Raji (cell line): ENCODE results near the gene POU2AF1.

Experiments used
- POLR2A ChIP-seq: IDR thresholded peaks from 2 replicates; pipeline ENCODE4 v1.6.1; 2011; ENCODE audit warnings: low read depth, low read length, control low read depth; ENCODE audit not compliant: insufficient read depth

Gene POU2AF1

DNA sequence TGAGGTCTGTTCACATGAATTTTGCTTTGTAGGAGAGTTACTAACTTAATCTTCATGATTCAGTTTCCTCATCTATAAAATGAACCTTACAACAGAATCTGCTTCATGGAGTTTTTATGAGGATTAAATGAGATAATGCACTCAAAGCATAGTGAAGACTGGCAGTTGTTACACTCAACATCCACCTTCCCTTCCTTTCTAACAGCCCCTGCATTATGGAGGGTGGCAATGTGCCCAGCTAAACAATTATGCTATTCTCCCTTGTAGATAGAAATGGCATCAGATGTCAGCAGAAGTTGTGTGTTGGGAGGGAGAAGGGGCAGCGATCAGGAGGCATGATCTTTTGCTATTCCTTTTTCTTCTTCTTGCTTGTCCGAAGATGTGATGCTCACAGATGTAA is 6.5 kb downstream of the POU2AF1 start:
- TF ChIP-seq POLR2A, result no peak

DNA sequence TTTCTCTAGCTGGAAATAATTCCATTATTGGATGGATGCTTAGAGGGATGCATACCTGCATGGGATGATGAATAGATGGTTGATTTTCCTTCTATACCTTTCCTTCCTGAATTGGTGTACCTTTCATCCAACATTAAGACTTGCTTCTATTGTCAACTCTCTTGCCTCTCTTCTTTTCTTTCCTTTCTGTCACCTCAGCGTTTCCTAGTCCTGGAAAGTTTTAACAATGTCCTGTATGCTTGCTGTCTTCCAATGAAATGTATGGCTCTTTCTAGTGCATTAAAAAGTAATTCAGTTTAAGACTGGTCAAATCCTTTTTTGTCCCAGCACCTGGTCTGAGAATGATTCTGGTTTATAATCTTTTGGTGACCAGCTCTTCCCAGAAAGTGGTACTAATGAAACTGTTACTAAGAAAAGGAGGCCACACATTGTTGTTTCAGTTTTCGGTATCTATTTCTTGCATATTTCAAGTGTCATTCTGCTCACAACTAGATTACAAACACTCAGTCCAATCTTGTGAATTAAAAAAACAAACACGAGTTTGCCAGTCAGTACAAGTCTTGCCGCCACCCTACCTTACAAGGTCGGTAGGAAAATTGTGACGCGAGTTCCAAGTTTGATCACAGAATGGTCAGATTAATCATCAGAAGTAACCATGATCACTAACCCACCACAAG is 8.0 kb downstream of the POU2AF1 start:
- TF ChIP-seq POLR2A, result no peak

DNA sequence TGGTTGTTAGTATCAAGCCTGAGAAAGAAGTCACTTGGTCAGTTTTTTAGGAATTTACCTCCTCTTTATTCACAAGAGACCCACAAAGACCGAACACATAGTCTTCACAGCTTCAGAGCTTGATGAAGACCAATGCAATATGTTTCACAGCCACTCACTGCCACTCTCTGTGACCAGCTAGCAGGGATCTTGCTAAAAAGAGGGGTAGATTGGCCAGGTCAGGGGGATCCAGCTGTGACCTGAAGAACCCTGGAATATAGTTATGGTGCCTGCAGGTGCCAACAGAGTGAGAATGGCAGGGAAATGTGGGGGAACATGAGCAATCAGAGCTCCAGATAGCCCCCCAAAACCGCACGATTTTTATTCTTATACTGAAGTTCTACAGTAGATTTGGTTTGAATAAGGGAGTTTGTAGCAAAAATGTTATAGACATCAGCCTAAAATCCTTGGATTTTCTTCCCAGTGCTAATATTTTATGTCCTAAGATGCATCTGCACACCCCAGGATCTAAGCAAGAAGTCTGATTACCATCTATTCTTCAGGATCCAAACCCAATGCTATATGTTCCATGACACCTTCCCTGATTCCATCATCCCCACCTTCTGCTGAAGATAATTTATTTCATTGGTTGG is 8.7 kb downstream of the POU2AF1 start:
- no peak for TF ChIP-seq POLR2A

DNA sequence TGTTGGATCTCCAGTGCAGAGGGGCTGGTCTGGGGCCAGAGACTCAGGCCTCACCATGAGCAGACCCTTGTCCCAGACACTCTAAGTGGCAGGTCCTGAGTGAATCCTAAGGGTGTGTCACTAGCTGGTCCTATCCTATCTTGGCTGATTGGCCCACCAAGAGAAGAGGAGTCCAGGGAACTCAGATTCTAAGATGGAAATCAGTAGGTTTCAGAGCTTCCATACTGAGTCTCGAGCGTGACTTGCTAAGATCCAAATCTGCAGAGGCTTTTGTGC is 10.9 kb downstream of the POU2AF1 start:
- no peak for TF ChIP-seq POLR2A

DNA sequence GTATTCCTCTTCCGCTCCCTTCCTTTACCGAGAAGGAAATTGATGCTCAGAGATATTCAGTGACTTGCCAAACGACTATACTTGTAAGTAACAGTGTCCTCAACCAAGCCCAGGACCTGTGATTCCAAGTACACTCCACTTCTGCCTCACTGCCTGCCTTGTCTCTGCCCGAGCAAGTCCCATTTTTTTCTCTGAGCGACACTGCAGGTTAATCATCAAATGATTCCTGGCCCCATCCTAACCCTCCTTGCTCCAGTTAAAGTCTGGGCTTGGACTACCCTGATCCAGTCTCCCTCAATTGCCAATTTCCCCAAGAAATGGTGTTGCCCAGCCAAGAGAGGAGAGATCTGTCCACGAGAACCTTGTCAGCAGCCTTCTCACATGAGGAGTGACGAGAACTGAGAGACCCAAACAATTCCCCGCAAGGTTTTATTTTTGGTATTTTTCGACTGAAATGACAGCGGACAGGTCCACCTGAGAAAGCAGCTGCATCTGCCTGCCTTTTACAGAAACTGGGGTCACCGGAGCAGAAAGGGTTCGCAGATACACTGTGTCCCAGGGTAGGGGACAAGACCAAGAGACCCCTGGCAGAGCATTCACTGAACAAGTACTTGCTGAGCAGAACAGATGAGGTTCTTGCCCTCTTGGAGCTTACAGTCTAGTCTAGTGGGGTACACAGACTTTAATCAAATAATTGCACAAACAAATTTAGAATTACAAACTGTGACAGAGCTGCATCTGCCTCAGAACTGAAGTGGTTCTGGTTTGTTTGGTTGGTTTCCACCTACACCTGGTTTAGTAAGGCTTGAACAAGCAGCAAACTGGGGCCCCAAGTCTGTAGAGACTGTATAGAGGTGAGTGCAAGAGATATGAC is 11.4 kb downstream of the POU2AF1 start:
- TF ChIP-seq POLR2A, result no peak

DNA sequence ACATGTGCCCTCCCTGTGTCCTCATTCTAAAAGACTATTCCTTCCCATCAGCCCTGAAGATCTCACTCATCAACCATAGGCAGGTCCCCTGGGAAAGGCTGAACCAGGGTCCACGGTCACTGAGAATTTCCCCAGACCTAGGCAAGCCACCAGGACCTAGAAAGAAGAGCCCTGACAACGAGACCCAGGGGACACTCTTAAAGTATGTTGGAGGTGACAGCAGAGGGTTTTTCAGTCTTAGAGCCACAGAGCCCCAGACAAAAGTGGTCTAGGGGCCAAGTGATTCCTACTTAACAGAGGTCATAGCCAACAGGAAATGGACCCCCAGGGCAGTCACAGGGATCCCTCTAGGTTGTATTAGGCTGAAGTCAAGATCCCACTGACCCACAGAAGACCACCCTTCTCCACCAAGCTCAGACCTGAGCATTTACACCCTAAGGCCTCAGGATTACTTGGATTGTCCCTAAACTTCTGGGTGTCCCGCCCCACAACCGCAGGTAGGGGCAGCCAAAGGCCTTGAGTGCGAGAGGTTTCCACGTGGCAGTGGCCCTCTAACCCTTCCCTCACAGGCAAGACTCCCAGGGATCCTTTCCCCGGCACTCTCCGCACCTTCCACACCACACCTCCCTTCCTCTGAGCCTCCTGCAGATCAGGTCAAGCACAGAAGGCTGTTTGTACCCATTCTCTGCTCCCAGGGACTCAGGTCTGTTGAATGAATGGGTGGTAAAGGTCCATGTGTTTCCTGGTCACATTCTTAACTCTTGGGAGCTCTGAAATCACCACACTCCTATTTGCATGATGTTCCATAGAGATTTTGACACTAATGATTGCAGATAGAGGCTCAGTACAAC is 12.3 kb downstream of the POU2AF1 start:
- no peak for TF ChIP-seq POLR2A

DNA sequence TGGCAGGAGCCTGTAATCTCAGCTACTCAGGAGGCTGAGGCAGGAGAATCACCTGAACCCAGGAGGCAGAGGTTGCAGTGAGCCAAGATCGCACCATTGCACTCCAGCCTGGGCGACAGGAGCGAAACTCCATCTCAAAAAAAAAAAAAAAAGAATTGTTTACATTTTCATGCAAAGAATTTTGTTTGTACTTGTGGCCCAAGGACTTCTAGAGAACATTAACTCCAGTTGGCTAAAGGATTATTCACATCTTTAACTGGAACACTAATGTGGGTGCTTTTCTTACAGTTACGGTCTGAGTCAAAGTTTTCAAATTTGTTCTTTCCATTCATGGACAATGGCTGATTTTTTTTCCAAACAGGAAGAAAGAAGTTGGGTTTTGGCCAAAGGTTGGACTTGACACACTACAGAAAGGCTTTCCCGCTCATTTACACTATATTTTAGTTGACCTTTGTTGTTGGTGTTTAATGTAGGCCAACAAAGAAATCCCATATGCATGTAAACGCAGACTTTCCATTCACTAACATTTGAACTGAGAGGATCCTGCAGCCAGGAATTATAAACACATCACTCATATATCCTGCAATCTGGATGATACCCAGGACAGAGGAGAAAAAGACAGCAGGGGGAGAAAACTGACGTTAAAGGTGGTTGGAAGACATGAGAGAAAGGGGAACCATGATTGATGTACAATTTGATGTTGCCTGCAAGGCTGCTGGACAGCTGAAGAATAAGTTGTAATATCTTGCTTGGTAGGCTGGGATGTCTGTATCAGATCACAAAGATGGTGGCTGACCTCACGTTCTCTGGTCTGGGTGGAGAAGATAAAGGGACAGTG is 13.1 kb downstream of the POU2AF1 start:
- TF ChIP-seq POLR2A, result no peak

DNA sequence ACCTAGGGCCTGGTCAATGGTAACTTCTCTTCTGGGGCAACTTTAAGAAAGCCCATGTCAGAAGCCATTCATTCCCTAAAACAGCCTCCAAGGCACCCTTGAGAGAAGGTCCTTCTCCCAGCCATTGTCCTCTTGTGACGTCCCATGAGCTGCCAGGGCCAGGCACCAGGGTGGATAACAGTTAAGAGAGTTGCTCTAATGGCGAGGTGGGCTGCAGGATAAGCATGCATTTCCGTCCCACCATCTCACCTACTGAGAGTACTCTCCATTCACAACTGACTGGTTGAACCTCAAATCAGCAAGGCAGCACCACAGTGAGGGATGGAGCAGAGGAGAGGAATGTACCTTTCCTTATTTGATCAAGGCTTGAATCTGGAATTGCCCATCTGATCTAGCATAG is 14.6 kb downstream of the POU2AF1 start:
- no peak for TF ChIP-seq POLR2A

DNA sequence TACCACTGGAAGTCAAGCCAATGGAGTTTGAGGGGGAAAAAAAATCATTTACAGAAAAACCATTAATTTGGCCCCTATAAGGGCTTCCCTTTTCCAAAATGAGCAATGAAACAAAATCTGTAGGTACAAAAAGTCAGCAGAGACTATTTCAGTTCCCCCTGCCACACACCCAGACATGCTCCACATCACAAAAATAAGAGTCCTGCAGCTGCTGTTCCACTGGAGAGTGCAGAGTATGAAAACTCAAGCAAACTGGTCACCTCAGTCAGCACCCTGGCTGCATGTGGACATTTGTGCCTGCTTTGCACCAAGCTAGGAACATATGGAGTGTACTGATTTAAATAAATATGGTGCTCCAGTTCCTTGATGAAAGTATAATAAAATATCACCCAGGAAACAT is 15.1 kb downstream of the POU2AF1 start:
- no peak for TF ChIP-seq POLR2A

DNA sequence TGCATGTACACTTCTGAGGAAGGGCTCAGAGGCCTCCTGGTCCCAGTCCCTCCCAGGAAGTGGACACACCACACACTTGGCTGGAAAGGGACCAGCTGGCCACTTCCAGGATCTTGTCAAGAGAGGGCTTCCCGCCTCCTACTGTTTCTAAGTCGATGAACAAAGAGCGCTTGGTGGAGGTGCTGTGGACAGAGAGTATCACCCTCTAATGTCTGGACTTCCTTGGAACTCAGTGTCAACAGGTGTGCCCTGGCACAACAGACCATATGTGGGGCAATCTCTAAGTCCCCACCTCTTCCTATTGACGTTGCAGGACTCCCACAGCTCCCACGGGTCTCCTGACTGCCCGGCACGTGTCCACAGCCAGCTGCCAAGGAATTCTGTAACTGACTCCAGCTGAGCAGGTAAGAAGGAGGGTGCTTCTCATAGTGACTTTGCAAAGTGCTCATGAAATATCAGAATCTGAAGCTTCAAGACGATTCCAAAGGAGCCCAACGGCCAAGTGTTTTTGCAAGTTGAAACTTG is 16.1 kb downstream of the POU2AF1 start:
- no peak for TF ChIP-seq POLR2A

DNA sequence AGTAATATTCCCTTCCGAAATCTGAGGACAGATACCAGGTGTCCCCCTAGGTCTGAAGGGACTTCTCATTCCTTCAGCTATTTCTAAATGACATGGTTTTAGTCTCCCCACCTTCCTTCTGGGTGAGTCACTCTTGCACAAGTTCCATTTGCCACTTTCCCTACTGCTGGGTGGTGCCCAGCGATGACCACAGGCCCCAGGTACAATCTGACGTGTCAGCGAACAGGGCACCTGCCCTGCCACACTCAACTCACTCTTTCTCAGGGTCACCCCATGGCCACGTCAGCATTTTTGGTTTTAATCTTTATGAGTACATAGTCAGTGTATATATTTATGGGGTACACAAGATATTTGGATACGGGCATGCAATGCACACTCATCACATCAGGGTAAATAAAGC is 17.2 kb downstream of the POU2AF1 start:
- no peak for TF ChIP-seq POLR2A

DNA sequence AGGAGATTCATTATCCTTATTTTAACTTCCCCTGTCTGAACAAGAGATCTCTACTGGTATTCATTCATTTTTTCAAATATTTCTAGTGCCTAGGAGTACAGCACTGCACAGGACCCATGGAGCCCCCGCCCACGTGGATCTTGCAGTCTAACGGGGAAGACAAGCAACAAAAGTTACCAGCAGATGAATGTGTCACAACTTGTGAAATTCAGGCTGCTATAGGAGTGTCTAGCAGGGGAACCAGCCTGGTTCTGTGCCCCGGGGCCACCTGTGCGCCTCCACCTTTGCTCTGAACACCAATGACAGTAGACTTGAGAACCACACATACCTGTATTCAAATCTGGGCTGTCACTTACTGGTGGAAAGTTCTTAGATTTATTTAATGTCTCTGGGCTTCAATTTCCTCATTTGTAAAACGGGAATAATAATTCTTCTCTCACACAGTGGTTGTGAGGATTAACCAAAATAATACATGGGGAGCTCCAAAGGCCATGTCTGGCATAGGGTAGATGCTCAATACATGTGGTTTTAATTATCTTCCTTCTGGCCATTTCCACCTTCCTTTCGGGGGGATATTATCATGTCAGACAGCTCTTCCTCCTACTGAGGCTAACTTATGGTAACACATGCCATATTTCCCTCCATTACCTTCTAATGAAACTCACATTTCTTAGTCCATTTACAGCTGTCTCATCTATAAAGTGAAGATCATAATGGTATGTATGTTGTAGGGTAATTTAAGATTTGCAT is 17.8 kb downstream of the POU2AF1 start:
- no peak for TF ChIP-seq POLR2A
